K562 (cell line): ENCODE measurements around the gene ATP6V1A.

Experiments
- EGR1 ChIP-seq: fragments of 450-650 bp; conservative IDR thresholded peaks from 2 replicates; pipeline ENCODE4 v1.6.1; 2017; ENCODE audit warnings: mild to moderate bottlenecking
- KDM5B ChIP-seq: fragments of 200-600 bp; sonication (generic); IDR thresholded peaks from 2 replicates; pipeline ENCODE4 v1.6.1; 2012; ENCODE audit warnings: low read depth, mild to moderate bottlenecking, moderate library complexity, low read length, control low read depth, inconsistent platforms; ENCODE audit not compliant: insufficient replicate concordance
- POLR2A ChIP-seq: fragments of 450-650 bp; conservative IDR thresholded peaks from 2 replicates; pipeline ENCODE4 v1.6.1; 2016
- TCF7 ChIP-seq: sonication (generic); IDR thresholded peaks from 2 replicates; pipeline ENCODE4 v1.6.1; 2016; ENCODE audit warnings: antibody characterized with exemption, borderline replicate concordance
- U2AF2 ChIP-seq: fragments of 200-400 bp; formaldehyde crosslinking; optimal IDR thresholded peaks from 2 replicates; pipeline ENCODE3; 2017; ENCODE audit warnings: low read depth, mild to moderate bottlenecking, low read length
- ZNF780A ChIP-seq: fragments of 250-450 bp; sonication (Bioruptor Pico); IDR thresholded peaks from 2 replicates; pipeline ENCODE4 v1.5.0; 2021; ENCODE audit warnings: mild to moderate bottlenecking
- ZZZ3 ChIP-seq: fragments of 450-650 bp; IDR thresholded peaks from 2 replicates; pipeline ENCODE4 v1.6.1; 2016; ENCODE audit warnings: antibody characterized with exemption, mild to moderate bottlenecking, moderate library complexity
- TF ChIP-seq, protein P1 (sequence below): sonication (generic); formaldehyde crosslinking; IDR thresholded peaks from 2 replicates; pipeline ENCODE4 v1.8.0; 2022; ENCODE audit warnings: mild to moderate bottlenecking, low read depth, missing genetic modification reagents
- TF ChIP-seq, protein P2 (sequence below), 3 experiments: IDR thresholded peaks in 2 of 3; conservative IDR thresholded peaks in 1 of 3; 2 replicates each; pipeline ENCODE4 v1.5.1; 2011 to 2012; ENCODE audit warnings: low read length in 3 of 3, mild to moderate bottlenecking in 3 of 3, control low read depth in 2 of 3, improper control_type of control experiment in 1 of 3, inconsistent platforms in 1 of 3, low read depth in 1 of 3, mixed read lengths in 1 of 3, moderate library complexity in 1 of 3; ENCODE audit not compliant: insufficient read depth in 2 of 3

DNA sequence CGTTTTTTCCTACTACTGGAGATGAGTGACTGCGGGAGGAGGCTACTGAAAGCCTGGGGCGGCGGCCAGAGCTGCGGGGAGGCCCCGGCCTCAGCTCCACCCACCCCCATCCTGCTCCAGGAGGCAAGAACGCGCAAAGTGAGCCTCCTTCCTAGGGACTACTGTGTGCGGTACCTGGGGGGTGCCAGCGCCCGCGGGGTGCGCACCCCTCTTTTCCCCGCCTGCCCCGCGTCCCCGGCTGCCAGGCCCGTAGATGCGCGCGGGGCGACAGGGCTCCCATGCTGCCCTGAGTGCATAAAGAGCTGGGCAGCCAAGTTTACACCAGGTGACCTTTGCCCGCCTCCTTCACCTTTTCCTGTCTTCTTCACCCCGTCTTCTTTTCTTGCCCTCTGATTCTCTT lies 47.9 kb upstream of the ATP6V1A start:
- TF ChIP-seq U2AF2 (no peak), POLR2A (no peak), ZNF780A (CRISPR knock-in tag) (no peak), ZZZ3 (no peak), TCF7 (no peak), KDM5B (no peak), EGR1 (no peak)
- TF ChIP-seq, protein P1, sequence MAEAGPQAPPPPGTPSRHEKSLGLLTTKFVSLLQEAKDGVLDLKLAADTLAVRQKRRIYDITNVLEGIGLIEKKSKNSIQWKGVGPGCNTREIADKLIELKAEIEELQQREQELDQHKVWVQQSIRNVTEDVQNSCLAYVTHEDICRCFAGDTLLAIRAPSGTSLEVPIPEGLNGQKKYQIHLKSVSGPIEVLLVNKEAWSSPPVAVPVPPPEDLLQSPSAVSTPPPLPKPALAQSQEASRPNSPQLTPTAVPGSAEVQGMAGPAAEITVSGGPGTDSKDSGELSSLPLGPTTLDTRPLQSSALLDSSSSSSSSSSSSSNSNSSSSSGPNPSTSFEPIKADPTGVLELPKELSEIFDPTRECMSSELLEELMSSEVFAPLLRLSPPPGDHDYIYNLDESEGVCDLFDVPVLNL: no peak
- TF ChIP-seq, protein P2, sequence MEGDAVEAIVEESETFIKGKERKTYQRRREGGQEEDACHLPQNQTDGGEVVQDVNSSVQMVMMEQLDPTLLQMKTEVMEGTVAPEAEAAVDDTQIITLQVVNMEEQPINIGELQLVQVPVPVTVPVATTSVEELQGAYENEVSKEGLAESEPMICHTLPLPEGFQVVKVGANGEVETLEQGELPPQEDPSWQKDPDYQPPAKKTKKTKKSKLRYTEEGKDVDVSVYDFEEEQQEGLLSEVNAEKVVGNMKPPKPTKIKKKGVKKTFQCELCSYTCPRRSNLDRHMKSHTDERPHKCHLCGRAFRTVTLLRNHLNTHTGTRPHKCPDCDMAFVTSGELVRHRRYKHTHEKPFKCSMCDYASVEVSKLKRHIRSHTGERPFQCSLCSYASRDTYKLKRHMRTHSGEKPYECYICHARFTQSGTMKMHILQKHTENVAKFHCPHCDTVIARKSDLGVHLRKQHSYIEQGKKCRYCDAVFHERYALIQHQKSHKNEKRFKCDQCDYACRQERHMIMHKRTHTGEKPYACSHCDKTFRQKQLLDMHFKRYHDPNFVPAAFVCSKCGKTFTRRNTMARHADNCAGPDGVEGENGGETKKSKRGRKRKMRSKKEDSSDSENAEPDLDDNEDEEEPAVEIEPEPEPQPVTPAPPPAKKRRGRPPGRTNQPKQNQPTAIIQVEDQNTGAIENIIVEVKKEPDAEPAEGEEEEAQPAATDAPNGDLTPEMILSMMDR (IDR thresholded peaks at IDR 0.05 in 2 of 3, conservative IDR thresholded peaks at IDR 0.05 in 1 of 3; ENCODE audit: insufficient read depth in 2 of 3, low read depth in 1 of 3, low read length in 3 of 3): no peak
